Ovary (tissue), 3 donors: ENCODE results near the gene TFF1.

Experiments used
- CTCF ChIP-seq, 3 donors: fragments of 450-650 bp in 2 of 3; fragments of 200-600 bp in 1 of 3; IDR thresholded peaks; one replicate each; pipeline versions ENCODE4 v1.5.1 to v1.8.0; 2016 to 2022; ENCODE audit warnings: antibody characterized with exemption in 3 of 3, mild to moderate bottlenecking in 1 of 3
- EP300 ChIP-seq: sonication (generic); formaldehyde crosslinking; IDR thresholded peaks from one replicate; pipeline ENCODE4 v1.6.1; 2017; ENCODE audit warnings: antibody characterized with exemption
- donor health status: DM: no; HTN: no; CAD: no.

DNA sequence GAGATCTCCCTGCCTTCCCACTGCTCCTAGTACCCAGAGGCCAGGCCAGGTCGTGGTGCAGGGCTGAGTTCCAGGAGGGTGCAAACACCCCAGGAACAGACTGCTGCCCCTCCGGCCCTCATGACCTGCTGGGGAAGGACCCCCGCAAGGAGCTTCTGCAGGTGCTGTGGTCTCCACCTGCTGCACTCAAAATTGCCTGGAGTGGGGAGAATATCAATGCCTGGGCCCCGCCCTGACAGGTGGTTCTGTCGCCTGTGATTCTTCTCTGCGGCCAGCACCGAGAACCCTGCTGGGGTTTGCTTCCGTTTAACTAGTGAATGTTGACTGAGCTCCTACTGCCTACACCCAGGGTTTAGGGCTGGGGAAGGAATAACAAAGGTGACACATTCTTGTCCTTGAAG lies 49.0 kb downstream of the TFF1 start:
- TF ChIP-seq EP300 = no peak
- no peak for TF ChIP-seq CTCF (IDR thresholded peaks at IDR 0.05)
